ENCODE results near the gene C1orf232. TPM values are rescaled to one million over a fixed set of nuclear protein-coding genes. Genes with fewer than 3 reads are reported as not detected.
A peak's percentile ranks its signal among the peaks of the same experiment; 100 is the strongest.

C1orf232 gene
- total RNA-seq, 3 donors from 2014 or later (not counting 1 experiment from before 2014, with no cell fraction given) = not detected

GRCh38 chr1:26177182-26177684 is 8.5 kb upstream of the C1orf232 start, which contains the start of gene CNKSR1:
TSS of gene CNKSR1 (plus strand) at chr1:26177491. CDS start at chr1:26177548, 57 bp downstream.
- ATAC-seq (no peak), DNase-seq (no peak)
- H3K27me3 ChIP-seq (ENCODE audit: control insufficient read depth, insufficient read depth, low read length) = no peaks in the 10 kb centered on the region
- H3K4me3 Mint-ChIP-seq = no peak within 1 kb of the TSS
- H3K27me3 Mint-ChIP-seq (ENCODE audit: low read depth in 2 of 2) = no peaks in the 10 kb centered on the region
- H3K4me1 ChIP-seq (ENCODE audit: control insufficient read depth, insufficient read depth, low read length) = no peaks in the 10 kb centered on the region
- H3K9me3 ChIP-seq (ENCODE audit: control insufficient read depth, insufficient read depth, low read length) = no peaks in the 10 kb centered on the region
- no peak for TF ChIP-seq CTCF (IDR thresholded peaks at IDR 0.05)
- H3K27ac Mint-ChIP-seq = no peak within 1 kb of the TSS
- no peaks in the 10 kb centered on the region for H3K9me3 Mint-ChIP-seq
- no peaks in the 10 kb centered on the region for H3K36me3 ChIP-seq (ENCODE audit: control insufficient read depth, insufficient read depth, low read length)
- no peak within 1 kb of the TSS for H3K27ac ChIP-seq (ENCODE audit: low read length)
- no peaks in the 10 kb centered on the region for H3K4me1 Mint-ChIP-seq
- H3K4me3 ChIP-seq (ENCODE audit: low read length) = no peak within 1 kb of the TSS
- WGBS (ENCODE audit: insufficient coverage) = 62% methylated on average over 21 of the region's 21 CpGs
- H3K36me3 Mint-ChIP-seq = no peaks in the 10 kb centered on the region
- intact Hi-C loops (cut with micrococcal nuclease) = no loop called here

GRCh38 chr1:26175346-26175745 is 6.6 kb upstream of the C1orf232 start:
- Histone ChIP-seq H3K9me3 (ENCODE audit: control insufficient read depth, insufficient read depth, low read length) (no peaks in the 10 kb centered on the region), H3K36me3 (ENCODE audit: control insufficient read depth, insufficient read depth, low read length) (no peaks in the 10 kb centered on the region), H3K4me1 (ENCODE audit: control insufficient read depth, insufficient read depth, low read length) (peaks cover 9% of the 10 kb centered on the region), H3K4me3 (ENCODE audit: low read length) (no peak overlapping the region), H3K27ac (ENCODE audit: low read length) (no peak overlapping the region), H3K27me3 (ENCODE audit: control insufficient read depth, insufficient read depth, low read length) (no peaks in the 10 kb centered on the region)
- H3K4me3 Mint-ChIP-seq = no peak overlapping the region
- 89% methylated on average over 3 of the region's 8 CpGs for WGBS (ENCODE audit: insufficient coverage)
- no peak for DNase-seq
- TF ChIP-seq CTCF (IDR thresholded peaks at IDR 0.05) = no peak
- H3K36me3 Mint-ChIP-seq = no peaks in the 10 kb centered on the region
- H3K9me3 Mint-ChIP-seq = no peaks in the 10 kb centered on the region
- H3K27ac Mint-ChIP-seq = no peak overlapping the region
- no peaks in the 10 kb centered on the region for H3K27me3 Mint-ChIP-seq (ENCODE audit: low read depth in 2 of 2)
- intact Hi-C loops (cut with micrococcal nuclease) = no loop called here
- peaks cover 0 to 8% of the 10 kb centered on the region in 2 donors for H3K4me1 Mint-ChIP-seq
- ATAC-seq = no peak

GRCh38 chr1:26171084-26172072 is 2.6 kb upstream of the C1orf232 start, which contains the start of gene ZNF593OS:
TSS of gene ZNF593OS (minus strand) at chr1:26171832. CDS start at chr1:26171661, 171 bp downstream.
- Mint-ChIP-seq H3K9me3 (no peaks in the 10 kb centered on the region), H3K27ac (peak within 1 kb of the TSS; percentile 66 to 92), H3K4me3 (peak within 1 kb of the TSS; percentile 84), H3K27me3 (ENCODE audit: low read depth in 2 of 2) (peaks cover 0 to 6% of the 10 kb centered on the region in 2 donors), H3K4me1 (peaks cover 0 to 20% of the 10 kb centered on the region in 2 donors), H3K36me3 (no peaks in the 10 kb centered on the region)
- no peak within 1 kb of the TSS for H3K27ac ChIP-seq (ENCODE audit: low read length)
- no peak within 1 kb of the TSS for H3K4me3 ChIP-seq (ENCODE audit: low read length)
- H3K36me3 ChIP-seq (ENCODE audit: control insufficient read depth, insufficient read depth, low read length) = no peaks in the 10 kb centered on the region
- DNase-seq (no peak), ATAC-seq (no peak)
- no peak for TF ChIP-seq CTCF (IDR thresholded peaks at IDR 0.05)
- H3K9me3 ChIP-seq (ENCODE audit: control insufficient read depth, insufficient read depth, low read length) = no peaks in the 10 kb centered on the region
- intact Hi-C loops (cut with micrococcal nuclease) = no loop called here
- 96% methylated on average over 34 of the region's 34 CpGs for WGBS (ENCODE audit: insufficient coverage)
- no peaks in the 10 kb centered on the region for H3K27me3 ChIP-seq (ENCODE audit: control insufficient read depth, insufficient read depth, low read length)
- peaks cover 18% of the 10 kb centered on the region for H3K4me1 ChIP-seq (ENCODE audit: control insufficient read depth, insufficient read depth, low read length)
